Umbilical cord (tissue), 2 donors: ENCODE data around the gene PDE4B. TPM values are rescaled to one million over a fixed set of nuclear protein-coding genes. Genes with fewer than 3 reads are reported as not detected.

Experiments used
- DNase-seq: peaks from one replicate; pipeline ENCODE4 v3.0.0-alpha.2; 2015; ENCODE audit warnings: low spot score
- total RNA-seq: library from RNA; depleted of rRNA; stranded (reverse); fragments of >200 nt; gene quantifications from one replicate; pipeline ENCODE4 v1.2.3, GENCODE V29; 2014; ENCODE audit warnings: low replicate concordance; ENCODE audit not compliant: insufficient read depth

The PDE4B gene
- total RNA-seq = 61.6 TPM

GRCh38 chr1:65792669-65793358, at the start of gene PDE4B:
Gene PDE4B (plus strand): TSS chr1:65792895.
- DNase-seq = no peak

GRCh38 chr1:65744731-65745130, 48.0 kb upstream of the PDE4B start:
- no peak for DNase-seq

GRCh38 chr1:65751961-65752360, 40.7 kb upstream of the PDE4B start:
- no peak for DNase-seq

DNA sequence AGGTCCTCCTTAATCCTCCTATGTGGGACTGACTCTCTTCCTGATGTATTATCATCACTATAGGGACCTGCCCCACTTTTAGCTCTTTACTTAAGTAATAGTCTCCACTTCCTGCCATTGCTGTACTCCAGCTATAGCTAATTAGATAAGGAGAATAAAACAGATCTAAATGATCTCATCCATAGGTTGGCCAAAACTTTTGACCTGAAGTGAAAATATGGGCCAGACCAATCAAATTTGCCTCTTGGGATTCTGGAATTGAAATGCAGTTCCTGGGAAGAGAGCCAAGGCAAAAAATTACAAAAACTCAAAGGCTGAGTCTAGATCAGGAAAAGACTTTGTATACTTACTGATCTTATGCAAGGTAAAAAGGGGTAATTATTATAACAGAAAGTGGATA, 36.1 kb upstream of the PDE4B start:
- DNase-seq = peak; percentile 8

DNA sequence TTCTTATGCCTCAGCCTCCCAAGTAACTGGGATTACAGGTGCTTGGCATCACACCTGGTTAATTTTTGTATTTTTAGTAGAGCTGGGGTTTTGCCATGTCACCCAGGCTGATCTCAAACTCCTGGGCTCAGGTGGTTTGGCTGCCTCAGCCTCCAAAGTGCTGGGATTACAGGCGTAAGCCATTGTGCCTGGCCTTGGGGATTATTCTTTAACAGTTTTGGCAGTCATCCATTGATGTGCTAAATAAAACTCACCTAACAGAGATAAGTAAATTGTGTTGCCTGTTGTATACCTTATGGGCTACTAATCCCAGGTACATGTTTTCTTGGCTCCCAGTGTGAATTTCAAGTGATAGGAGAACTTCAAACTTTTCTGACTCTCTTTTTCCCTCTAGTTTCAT, 35.2 kb upstream of the PDE4B start:
- no peak for DNase-seq

- no peak for DNase-seq
These were observed 34.6 kb upstream of the PDE4B start for GRCh38 chr1:65758128-65758527.

- DNase-seq = no peak
These were observed 33.2 kb upstream of the PDE4B start for GRCh38 chr1:65759516-65759915.

DNA sequence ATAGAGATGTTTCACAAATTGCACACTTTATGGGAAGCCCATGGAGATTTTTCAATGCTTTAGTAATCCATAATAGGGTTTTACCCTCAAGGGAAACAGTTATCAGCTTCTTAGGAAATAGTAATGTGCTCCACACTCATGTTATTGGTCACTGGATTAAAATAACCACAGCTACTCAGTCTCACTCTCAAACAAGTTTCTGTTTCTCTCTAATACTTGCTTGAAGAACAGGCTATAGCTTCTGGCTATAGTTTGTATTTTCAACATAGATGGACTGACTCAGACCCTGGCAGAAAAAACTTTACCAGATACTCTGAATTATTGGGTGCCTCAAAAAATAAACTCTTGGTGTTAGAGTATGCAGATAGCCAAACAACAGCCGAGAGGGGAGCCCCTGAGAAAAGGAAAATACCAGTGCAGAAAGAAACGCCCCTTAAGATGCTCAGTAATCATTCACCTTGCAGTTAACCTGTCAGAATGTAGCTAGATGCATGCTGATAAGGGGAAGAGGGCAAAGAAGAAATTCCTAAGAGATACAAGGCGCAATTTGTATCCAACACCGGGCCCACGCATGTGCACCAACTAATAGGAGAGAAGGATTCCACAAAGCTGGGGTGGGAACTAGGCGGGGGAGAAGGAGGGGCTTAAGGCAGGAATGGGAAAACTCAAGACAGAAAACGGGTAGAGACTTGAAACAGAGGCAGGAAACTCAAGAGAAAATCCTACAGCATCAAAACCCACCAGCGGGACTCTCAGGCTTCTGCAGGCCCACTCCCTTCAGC, 30.4 kb upstream of the PDE4B start:
- DNase-seq = peak; percentile 17

GRCh38 chr1:65764052-65764451, 28.6 kb upstream of the PDE4B start:
- no peak for DNase-seq

GRCh38 chr1:65765631-65766030, 27.1 kb upstream of the PDE4B start:
- DNase-seq = no peak

- no peak for DNase-seq
These were observed 23.1 kb upstream of the PDE4B start for GRCh38 chr1:65769636-65770035.

DNA sequence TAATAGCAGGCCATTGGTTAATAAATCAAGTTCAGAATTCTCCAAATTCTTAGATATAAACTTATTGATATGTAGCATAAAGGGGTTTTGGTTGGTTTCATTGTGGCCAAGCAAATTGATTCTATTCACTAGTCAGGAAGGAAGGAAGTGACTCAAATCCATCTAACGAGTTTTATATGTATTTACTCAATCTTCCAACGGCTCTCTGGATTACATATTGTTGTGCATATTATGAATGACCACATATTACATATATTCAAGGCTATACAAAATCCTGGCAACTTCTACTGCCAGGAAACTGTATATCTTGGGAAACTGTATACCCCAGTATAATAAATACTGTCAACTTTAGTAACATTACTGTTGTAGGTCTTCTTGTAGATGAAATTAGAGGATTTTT, 20.1 kb upstream of the PDE4B start:
- no peak for DNase-seq

DNA sequence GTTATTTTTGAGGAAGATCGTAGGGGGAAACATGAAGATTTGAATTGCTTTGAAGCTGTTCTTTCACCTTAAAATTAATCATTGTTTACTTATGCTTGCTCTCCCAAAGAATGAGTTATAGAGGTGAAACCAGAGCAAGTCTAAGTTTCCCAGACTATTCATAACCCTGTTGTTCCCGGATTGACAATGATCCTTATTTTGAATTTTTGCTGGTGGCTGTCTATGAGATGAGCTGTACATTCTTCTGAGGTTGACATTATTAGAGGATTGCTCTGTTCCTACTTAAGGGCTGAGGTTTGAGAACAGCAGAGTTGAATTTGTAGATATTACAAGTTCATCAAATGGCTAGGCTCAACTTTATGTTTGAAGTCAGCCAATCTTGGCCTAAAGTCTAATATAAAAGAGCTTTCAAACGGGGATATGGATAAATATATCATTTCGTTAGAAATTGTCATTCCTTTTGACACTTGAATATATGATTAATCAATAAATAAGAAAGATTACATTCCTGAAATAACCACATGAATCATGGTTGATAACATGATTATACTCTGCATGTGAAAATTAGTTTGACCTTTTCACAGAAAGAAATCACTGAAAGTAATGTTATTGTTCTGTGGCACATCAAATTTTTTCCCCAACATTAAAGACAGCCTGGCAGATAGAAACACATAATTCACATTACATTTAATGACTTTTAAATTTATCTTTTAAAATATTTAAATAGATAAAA, 19.1 kb upstream of the PDE4B start:
- DNase-seq = no peak

- no peak for DNase-seq
These were observed 3.9 kb upstream of the PDE4B start for GRCh38 chr1:65788762-65789161.

GRCh38 chr1:65791396-65791795, 1.3 kb upstream of the PDE4B start:
- DNase-seq = peak; percentile 11

- no peak for DNase-seq
These were observed 660 bp upstream of the PDE4B start for GRCh38 chr1:65791801-65792668.

DNA sequence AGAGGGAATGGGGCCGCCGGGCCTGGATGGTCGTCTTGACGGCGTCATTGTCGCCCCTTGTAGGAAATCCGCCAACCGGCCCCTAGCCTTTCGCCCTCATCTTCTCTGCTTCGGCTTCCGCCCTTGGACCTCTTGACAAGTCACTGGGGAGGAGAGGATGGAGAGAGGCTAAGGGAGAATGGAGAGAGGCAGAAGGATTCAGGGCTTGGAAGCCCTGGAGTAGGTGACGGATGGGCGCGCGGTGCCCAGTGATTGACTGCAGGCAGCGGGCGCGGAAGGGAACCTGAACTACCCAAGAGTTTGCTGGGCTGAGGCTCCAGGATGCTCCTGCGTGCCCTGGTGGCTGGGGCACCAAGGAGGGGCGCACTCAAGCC, 651 bp downstream of the PDE4B start:
- DNase-seq = no peak

- no peak for DNase-seq
These were observed 2.6 kb downstream of the PDE4B start for GRCh38 chr1:65795311-65795710.

DNA sequence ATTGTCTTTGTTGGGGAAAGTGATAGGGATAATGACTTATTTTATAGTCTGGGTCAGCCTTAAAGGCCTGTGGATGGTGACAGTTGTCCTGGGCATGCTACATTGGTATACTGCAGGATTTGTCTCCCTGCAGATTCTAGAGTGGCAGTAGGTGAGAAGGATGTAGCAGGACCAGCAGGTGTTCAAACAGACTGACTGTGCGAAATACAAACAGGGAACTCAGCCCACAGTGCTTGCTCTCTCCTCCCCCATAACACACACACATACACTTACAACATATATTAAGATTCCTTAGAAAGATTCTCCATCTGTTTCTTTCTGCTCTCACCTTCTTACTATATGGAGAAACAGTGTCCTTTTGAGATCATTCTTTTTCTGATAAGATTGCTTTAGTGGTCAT, 6.9 kb downstream of the PDE4B start:
- DNase-seq = no peak

GRCh38 chr1:65804584-65804983, 11.9 kb downstream of the PDE4B start:
- DNase-seq = no peak

GRCh38 chr1:65812065-65812464, 19.4 kb downstream of the PDE4B start:
- peak; percentile 41 for DNase-seq

DNA sequence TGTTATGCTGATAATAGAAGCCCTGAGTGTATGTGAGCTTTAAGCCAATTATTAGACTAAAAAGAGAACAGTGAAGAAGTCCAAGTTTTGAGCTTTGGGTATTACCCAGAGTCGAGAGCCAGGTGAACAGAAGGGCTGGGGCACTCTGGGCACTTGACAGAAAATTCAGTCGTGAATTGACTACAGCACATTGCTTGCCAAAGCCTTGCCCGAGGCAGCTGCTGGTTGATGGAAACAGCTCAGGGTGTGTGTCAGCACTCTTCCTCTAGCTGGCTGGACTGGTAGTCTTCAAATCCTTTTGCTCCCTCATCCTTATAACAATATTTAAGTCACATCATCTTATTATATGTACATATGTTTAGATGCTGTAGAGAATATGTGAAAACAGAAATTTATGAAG, 21.3 kb downstream of the PDE4B start:
- DNase-seq = no peak
